ENCODE results near the gene GOLT1A. TPM values are rescaled to one million over a fixed set of nuclear protein-coding genes. Genes with fewer than 3 reads are reported as not detected.

Gene GOLT1A
- total and polyA plus RNA-seq, 10 of the 15 experiments (the other 5 are each of a cell fraction or from before 2014, with no cell fraction given): 0.09 to 0.46 TPM; not detected in 8

- no peak overlapping the region for H2AFZ ChIP-seq (ENCODE audit: control insufficient read depth, low read depth, low read length)
- H3K4me3 ChIP-seq: no peak overlapping the region
- intact Hi-C loops (cut with micrococcal nuclease; ENCODE audit: unreplicated experiment) (no loop called here), in situ Hi-C loops (cut with MboI) (no loop called here)
- no peaks in the 10 kb centered on the region for H3K4me1 ChIP-seq (ENCODE audit: control insufficient read depth, insufficient read depth, low read length)
- ChIA-PET POLR2A (no interaction called here), SMC1A (ENCODE audit: uncharacterized antibody, unreplicated experiment) (no interaction called here), RAD21 (ENCODE audit: unreplicated experiment) (no interaction called here), CTCF (interaction anchor here (0.6 kb wide), 1 partner anchor 20 kb away, joined by 4 read pairs; no protein-coding TSS in a partner anchor)
- ATAC-seq (no peak), DNase-seq (ENCODE audit: low read depth, low spot score) (no peak), FAIRE-seq (no peak)
- no peaks in the 10 kb centered on the region for H3K36me3 ChIP-seq (ENCODE audit: control insufficient read depth in 2 of 2, insufficient read depth in 2 of 2, low read length in 1 of 2)
- no peak overlapping the region for H3K9ac ChIP-seq (ENCODE audit: control insufficient read depth, insufficient read depth, low read length)
- peaks cover 2% of the 10 kb centered on the region in 2 experiments; a peak in 3 of 4 replicates for H3K27me3 ChIP-seq (replicated peaks in 1 of 2; ENCODE audit: control insufficient read depth in 2 of 2, insufficient read depth in 2 of 2, low read length in 1 of 2)
- WGBS (ENCODE audit: insufficient coverage, insufficient replicate concordance, low lambda C conversion rate, missing lambda C conversion rate): 16% methylated on average over 2 of the region's 2 CpGs
- H3K4me2 ChIP-seq (ENCODE audit: control insufficient read depth, insufficient read depth): no peak overlapping the region
- TF ChIP-seq JUNB (IDR thresholded peaks at IDR 0.05) (no peak), FOS (IDR thresholded peaks at IDR 0.05; ENCODE audit: borderline replicate concordance, extremely low read depth, insufficient read length) (no peak), NR2C1 (IDR thresholded peaks at IDR 0.05) (no peak), RAD21 (IDR thresholded peaks at IDR 0.05; ENCODE audit: insufficient read depth, low read depth, low read length) (no peak), RFX5 (IDR thresholded peaks at IDR 0.05; ENCODE audit: low read depth, low read length) (no peak), NBN (IDR thresholded peaks at IDR 0.05) (no peak), STAT1 (conservative IDR thresholded peaks at IDR 0.05) (no peak), HDGF (IDR thresholded peaks at IDR 0.05) (no peak), SMC3 (IDR thresholded peaks at IDR 0.05; ENCODE audit: borderline replicate concordance, low read length) (no peak)
- no peak overlapping the region for H3K27ac ChIP-seq (ENCODE audit: control insufficient read depth, insufficient read depth)
- no peaks in the 10 kb centered on the region for H3K79me2 ChIP-seq (ENCODE audit: control insufficient read depth, insufficient read depth, low read length)
- H3K9me3 ChIP-seq (replicated peaks; ENCODE audit: control insufficient read depth, insufficient read depth, low read length): no peaks in the 10 kb centered on the region
- no peaks in the 10 kb centered on the region for H4K20me1 ChIP-seq (ENCODE audit: control insufficient read depth, insufficient read depth)
- no TSS peak for BruUV-seq (replicated peaks)
Observed at GRCh38 chr1:204227351-204227750, 13.6 kb upstream of the GOLT1A start.
